NT2/D1 (cell line): Measurements from ENCODE around the gene PGM2.

ENCODE experiments used
- DNase-seq: peaks from one replicate; pipeline ENCODE4 v3.0.0-alpha.2; 2011; ENCODE audit warnings: low read depth, low spot score
- H3K27me3 ChIP-seq: 2 replicates; pipeline ENCODE4 v1.6.0; 2011; ENCODE audit warnings: mild to moderate bottlenecking; ENCODE audit not compliant: insufficient read length, insufficient read depth
- H3K36me3 ChIP-seq: 2 replicates; pipeline ENCODE4 v1.6.1; 2011; ENCODE audit warnings: mild to moderate bottlenecking, low read length, mixed read lengths; ENCODE audit not compliant: insufficient read depth, insufficient read length
- H3K4me1 ChIP-seq: 2 replicates; pipeline ENCODE4 v1.5.1; 2011; ENCODE audit not compliant: insufficient read depth, insufficient read length
- H3K4me3 ChIP-seq: 2 replicates; pipeline ENCODE4 v1.5.1; 2011; ENCODE audit warnings: low read depth; ENCODE audit not compliant: insufficient read length
- H3K9ac ChIP-seq: 2 replicates; pipeline ENCODE4 v1.6.0; 2011; ENCODE audit warnings: low read depth; ENCODE audit not compliant: insufficient read length
- H3K9me3 ChIP-seq: 2 replicates; pipeline ENCODE4 v1.5.1; 2011; ENCODE audit warnings: mild to moderate bottlenecking, low read length; ENCODE audit not compliant: insufficient read depth
- SUZ12 ChIP-seq: IDR thresholded peaks from 2 replicates; pipeline ENCODE4 v1.6.1; 2011; ENCODE audit not compliant: insufficient read length, insufficient read depth; ENCODE audit errors: extremely low read depth
- YY1 ChIP-seq: IDR thresholded peaks from 2 replicates; pipeline ENCODE4 v1.6.1; 2011; ENCODE audit not compliant: insufficient read length, insufficient read depth
- ZNF274 ChIP-seq: IDR thresholded peaks from 2 replicates; pipeline ENCODE4 v1.6.1; 2011; ENCODE audit warnings: mild to moderate bottlenecking, low read depth, low read length

The PGM2 gene

DNA sequence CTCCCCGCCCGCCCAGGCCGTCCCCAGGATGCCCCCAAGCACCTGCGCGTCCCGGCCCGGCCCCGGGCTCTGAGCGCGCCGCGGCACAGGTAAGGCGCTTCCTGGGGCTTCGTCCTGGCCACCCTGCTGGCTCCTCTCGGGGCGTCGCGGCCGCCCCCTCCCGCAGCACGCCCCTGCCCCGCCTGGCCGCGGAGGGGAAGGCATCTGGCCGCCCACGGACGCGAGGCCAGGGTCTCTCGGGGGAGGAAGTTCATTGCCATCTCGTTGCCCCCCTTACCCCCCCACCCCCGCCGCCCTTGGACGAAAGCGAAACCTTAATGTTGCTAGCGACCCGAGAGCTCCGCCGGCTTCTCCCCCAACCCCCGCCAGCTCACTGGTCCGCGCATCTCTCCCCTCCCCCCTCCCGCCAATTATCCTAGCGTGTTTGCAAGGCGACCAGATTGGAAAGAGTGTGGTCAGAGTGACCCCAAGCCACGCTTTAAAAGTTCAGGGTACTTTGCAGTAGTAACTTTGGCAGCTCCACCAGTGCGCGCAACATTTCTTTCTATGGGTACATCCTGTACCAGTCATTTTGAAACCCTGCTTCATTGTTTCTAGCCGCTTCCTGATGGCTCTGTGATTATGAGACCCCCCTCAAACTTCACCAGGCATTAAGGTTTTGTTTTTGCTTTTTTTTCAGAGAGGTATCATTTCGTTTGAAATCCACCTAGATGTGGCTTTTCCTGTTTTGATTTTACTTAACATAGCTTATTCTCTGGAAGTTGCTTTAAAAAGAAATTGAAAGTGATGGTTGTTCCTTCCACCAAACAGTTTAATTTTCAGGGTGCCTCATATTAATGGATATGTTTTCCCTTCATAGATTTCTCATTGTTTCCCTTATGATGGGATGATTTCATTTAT is 65.0 kb downstream of the PGM2 start:
- TF ChIP-seq ZNF274 = no peak
- TF ChIP-seq SUZ12 = no peak
- TF ChIP-seq YY1 = no peak
- H3K9ac ChIP-seq = no peak overlapping the region
- no peak for DNase-seq
- no peaks in the 10 kb centered on the region for H3K36me3 ChIP-seq
- peaks cover 59% of the 10 kb centered on the region for H3K27me3 ChIP-seq
- H3K4me1 ChIP-seq = no peaks in the 10 kb centered on the region
- no peaks in the 10 kb centered on the region for H3K9me3 ChIP-seq
- peak overlapping the region; percentile 40 for H3K4me3 ChIP-seq

GRCh38 chr4:37892641-37893040 is 66.2 kb downstream of the PGM2 start:
- no peak for DNase-seq
- no peaks in the 10 kb centered on the region for H3K9me3 ChIP-seq
- H3K27me3 ChIP-seq = peaks cover 57% of the 10 kb centered on the region
- no peak for TF ChIP-seq SUZ12
- TF ChIP-seq ZNF274 = no peak
- TF ChIP-seq YY1 = no peak
- H3K4me3 ChIP-seq = no peak overlapping the region
- H3K4me1 ChIP-seq = no peaks in the 10 kb centered on the region
- H3K9ac ChIP-seq = no peak overlapping the region
- no peaks in the 10 kb centered on the region for H3K36me3 ChIP-seq

- no peak for DNase-seq
- H3K36me3 ChIP-seq = no peaks in the 10 kb centered on the region
- peaks cover 51% of the 10 kb centered on the region for H3K27me3 ChIP-seq
- H3K9ac ChIP-seq = no peak overlapping the region
- no peak overlapping the region for H3K4me3 ChIP-seq
- no peak for TF ChIP-seq ZNF274
- TF ChIP-seq SUZ12 = no peak
- no peak for TF ChIP-seq YY1
- no peaks in the 10 kb centered on the region for H3K9me3 ChIP-seq
- no peaks in the 10 kb centered on the region for H3K4me1 ChIP-seq
Observed at GRCh38 chr4:37893164-37893563, 66.7 kb downstream of the PGM2 start.

- Histone ChIP-seq H3K27me3 (peaks cover 30% of the 10 kb centered on the region), H3K36me3 (no peaks in the 10 kb centered on the region), H3K4me1 (no peaks in the 10 kb centered on the region), H3K4me3 (no peak overlapping the region), H3K9ac (no peak overlapping the region), H3K9me3 (no peaks in the 10 kb centered on the region)
- DNase-seq = no peak
- TF ChIP-seq YY1 (no peak), ZNF274 (no peak), SUZ12 (no peak)
Observed at GRCh38 chr4:37895271-37895670, 68.8 kb downstream of the PGM2 start.

DNA sequence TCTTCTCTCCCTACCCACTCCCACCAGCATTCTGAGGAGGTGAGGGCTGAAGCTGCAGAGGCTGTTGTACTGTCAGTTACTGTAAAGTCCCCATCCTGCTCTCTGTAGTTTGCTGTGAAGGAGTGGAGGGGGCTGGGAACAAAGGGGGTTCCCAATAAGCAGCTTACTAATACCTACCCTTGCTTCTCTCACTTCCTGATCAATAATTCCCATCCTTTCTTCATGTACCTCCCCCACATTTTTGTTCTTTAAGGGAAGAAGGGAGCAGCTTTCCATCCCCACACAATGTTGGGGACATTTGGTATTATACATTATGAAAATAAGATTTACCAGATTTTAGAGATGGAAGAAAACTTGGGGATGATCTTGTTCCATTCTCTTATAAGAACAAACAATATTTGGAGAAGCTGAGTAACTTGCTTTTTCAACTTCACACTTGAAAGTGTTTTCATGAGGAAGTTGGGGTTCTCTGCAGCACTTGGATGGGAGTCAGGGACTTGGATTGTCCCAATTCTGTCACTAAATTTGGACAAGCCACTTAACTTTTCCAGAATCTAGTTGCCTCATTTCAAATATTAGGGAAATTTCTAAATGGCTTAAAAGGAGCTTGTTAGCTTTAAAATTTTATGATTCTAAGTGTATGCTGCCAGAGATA is 69.8 kb downstream of the PGM2 start:
- H3K4me1 ChIP-seq = no peaks in the 10 kb centered on the region
- no peak overlapping the region for H3K4me3 ChIP-seq
- H3K27me3 ChIP-seq = peaks cover 20% of the 10 kb centered on the region
- DNase-seq = no peak
- no peak for TF ChIP-seq SUZ12
- no peak for TF ChIP-seq ZNF274
- TF ChIP-seq YY1 = no peak
- H3K36me3 ChIP-seq = no peaks in the 10 kb centered on the region
- no peak overlapping the region for H3K9ac ChIP-seq
- H3K9me3 ChIP-seq = no peaks in the 10 kb centered on the region

- H3K36me3 ChIP-seq = no peaks in the 10 kb centered on the region
- no peak for DNase-seq
- no peak overlapping the region for H3K4me3 ChIP-seq
- H3K4me1 ChIP-seq = no peaks in the 10 kb centered on the region
- H3K9ac ChIP-seq = no peak overlapping the region
- TF ChIP-seq YY1 = no peak
- no peak for TF ChIP-seq SUZ12
- no peak for TF ChIP-seq ZNF274
- no peaks in the 10 kb centered on the region for H3K9me3 ChIP-seq
- H3K27me3 ChIP-seq = no peaks in the 10 kb centered on the region
Observed at GRCh38 chr4:37902212-37902611, 75.7 kb downstream of the PGM2 start.

DNA sequence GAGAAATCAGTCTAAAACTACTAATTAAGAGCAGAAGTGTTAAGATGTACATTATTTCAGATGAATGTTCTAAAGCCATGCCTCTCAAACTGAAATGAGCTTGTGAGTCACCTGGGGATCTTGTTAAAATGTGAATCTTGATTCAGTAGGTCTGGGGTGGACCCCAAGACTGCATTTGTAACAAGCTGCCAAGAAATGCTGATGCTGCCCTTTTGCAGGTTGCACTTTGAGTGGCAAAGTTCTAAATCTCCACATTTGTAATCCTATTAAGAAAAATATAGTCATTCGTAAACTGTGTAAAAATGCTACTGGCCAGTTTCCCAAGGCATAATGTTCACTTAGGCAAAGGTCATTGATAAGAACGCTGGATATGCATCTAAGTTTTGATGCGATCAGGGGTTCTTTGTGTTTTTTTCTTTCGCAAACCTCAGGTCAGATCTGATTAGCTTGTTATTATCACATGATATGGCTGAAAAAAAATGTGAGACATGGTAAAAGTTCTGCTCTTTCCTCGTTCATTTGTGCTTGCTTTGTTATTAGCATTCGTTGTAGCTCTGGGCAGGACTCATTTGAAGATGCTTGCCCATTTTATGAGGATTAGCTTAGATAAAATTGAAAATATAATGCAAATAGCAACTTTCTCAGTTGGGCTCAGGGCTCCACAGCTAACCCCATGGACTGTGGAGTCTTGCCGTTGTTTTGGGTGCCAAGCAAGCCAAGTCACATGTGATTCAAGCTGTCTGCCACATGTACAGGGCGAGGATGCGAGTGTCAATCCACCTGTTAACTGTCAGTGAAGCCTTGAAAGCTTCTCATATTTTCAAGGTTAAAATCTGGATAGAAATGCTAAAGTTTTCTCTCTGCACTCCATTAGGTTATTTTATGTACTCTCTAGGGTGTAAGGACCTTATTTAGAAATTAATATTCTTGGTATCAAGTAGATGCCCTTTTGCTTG is 76.5 kb downstream of the PGM2 start:
- no peak for TF ChIP-seq SUZ12
- no peak for TF ChIP-seq ZNF274

More for the DNA sequence above, 76.5 kb downstream of the PGM2 start:
- DNase-seq = no peak
- Histone ChIP-seq H3K4me1 (no peaks in the 10 kb centered on the region), H3K4me3 (no peak overlapping the region), H3K27me3 (no peaks in the 10 kb centered on the region), H3K9ac (no peak overlapping the region), H3K36me3 (no peaks in the 10 kb centered on the region), H3K9me3 (no peaks in the 10 kb centered on the region)
